ENCODE data around the gene TGFBR3.

- TF ChIP-seq JUND (IDR thresholded peaks at IDR 0.05; ENCODE audit: borderline replicate concordance, low read depth, low read length): no peak
- no peak for TF ChIP-seq JUND (tag; IDR thresholded peaks at IDR 0.05; ENCODE audit: borderline replicate concordance, low read depth, low read length)
- no peak for TF ChIP-seq RAD21 (CRISPR knock-in tag; conservative IDR thresholded peaks at IDR 0.05 in 1 of 2, IDR thresholded peaks at IDR 0.05 in 1 of 2)
- no peak for TF ChIP-seq HNRNPK (IDR thresholded peaks at IDR 0.05; ENCODE audit: low read depth, low read length, poor library complexity, severe bottlenecking)
- TF ChIP-seq PCBP1 (IDR thresholded peaks at IDR 0.05; ENCODE audit: low read depth, low read length, poor library complexity, severe bottlenecking): no peak
- TF ChIP-seq MAFK (IDR thresholded peaks at IDR 0.05; ENCODE audit: low read length): no peak
These were observed 58.9 kb downstream of the TGFBR3 start for GRCh38 chr1:91827087-91827458.
